ENCODE results near the gene FERD3L.
"Not testable (repeated sequence)": the region's sequence is repeated elsewhere in the genome, so short reads cannot be mapped to it uniquely, and the experiment has no call there.

Gene FERD3L, protein sequence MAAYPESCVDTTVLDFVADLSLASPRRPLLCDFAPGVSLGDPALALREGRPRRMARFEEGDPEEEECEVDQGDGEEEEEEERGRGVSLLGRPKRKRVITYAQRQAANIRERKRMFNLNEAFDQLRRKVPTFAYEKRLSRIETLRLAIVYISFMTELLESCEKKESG

DNA sequence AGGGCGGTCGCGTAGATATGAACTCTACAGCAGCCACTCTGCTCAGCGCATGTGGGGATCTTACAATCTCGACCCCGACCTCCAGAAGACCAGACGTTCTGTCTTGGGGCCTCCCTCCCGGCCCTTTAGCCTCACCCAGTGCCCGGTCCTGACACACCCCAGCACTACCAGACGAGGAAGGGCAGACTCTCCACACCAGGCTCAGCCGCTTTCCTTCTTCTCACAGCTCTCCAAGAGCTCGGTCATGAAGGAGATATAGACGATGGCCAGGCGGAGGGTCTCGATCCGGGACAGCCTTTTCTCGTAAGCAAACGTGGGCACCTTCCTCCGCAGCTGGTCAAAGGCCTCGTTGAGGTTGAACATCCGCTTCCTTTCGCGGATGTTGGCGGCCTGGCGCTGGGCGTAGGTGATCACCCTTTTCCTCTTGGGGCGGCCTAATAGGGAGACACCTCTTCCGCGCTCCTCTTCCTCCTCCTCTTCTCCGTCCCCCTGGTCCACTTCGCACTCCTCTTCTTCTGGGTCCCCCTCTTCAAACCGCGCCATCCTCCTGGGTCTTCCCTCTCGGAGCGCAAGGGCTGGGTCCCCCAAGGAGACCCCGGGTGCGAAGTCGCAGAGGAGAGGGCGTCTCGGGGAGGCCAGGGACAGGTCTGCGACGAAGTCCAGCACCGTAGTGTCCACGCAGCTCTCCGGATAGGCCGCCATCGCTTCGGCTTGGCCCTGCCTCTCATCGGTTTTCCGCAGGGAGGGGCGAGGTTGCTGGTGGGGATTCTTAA is at the start of gene FERD3L:
Gene FERD3L (minus strand): TSS at position 761 of the 773 bp plus-strand sequence. CDS start 59 bp downstream, at position 702.
- DNase-seq = no peak

DNA sequence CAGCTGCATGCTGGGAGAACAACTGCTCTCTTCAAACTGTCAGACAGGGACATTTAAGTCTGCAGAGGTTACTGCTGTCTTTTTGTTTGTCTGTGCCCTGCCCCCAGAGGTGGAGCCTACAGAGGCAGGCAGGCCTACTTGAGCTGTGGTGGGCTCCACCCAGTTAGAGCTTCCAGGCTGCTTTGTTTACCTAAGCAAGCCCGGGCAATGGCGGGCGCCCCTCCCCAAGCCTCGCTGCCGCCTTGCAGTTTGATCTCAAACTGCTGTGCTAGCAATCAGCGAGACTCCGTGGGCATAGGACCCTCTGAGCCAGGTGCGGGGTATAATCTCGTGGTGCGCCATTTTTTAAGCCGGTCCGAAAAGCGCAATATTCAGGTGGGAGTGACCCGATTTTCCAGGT is 49.2 kb upstream of the FERD3L start:
- not testable (repeated sequence) for DNase-seq

DNA sequence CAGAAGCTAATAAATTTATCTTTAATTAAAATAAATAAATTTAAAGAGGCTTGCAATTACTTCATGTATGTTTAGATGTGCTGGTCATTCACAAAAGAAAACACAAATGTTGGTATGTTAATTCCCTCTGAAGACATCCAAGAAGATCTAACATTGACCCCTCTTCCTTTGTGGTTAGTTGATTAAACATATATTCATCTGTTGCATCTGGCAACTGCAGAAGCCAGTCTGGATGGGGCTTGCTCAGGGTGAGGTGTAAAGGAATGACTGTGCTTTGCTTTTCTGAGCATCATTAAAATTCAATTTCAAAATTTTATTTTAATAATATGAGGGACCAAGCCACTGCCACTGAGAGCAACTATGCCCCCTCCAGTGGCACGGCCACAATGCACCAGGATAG is 36.4 kb upstream of the FERD3L start:
- DNase-seq = no peak

DNA sequence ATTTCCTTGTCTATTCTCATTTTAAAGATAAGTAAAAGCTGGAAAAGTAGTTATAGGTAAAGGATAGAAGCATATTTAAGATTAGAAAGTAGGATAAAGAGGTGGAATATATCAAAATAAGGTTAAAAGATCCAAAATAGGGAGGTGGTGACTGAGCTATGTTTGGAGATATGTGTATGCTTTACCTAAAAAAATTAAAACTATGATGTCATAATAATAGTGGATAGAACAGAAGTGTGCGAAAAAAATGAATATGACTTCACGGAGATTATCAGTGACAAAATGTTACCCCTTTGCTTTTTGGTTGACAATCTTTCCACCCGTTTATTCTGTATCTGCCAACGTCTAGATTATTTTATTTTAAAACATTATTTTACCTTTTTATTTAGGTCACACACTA is 33.4 kb upstream of the FERD3L start:
- no peak for DNase-seq

DNA sequence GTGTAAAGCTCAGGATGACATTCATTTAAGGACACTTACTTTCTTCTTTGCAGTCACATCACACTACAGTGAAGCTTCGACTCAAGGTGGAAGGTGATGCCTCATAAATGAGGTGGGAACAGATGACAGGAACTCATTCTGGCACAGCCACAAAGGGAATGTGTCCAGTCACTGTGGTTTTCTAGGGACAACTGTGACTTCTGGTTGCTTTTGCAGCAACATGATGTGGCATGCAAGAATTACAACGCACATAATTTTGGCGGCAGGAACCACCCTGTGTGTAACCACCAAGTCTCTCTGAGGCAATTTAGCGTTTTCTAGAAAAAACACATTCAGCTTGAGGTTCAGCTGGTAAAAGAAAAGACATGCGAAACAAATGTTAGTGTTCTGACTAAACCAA is 32.0 kb upstream of the FERD3L start:
- no peak for DNase-seq

DNA sequence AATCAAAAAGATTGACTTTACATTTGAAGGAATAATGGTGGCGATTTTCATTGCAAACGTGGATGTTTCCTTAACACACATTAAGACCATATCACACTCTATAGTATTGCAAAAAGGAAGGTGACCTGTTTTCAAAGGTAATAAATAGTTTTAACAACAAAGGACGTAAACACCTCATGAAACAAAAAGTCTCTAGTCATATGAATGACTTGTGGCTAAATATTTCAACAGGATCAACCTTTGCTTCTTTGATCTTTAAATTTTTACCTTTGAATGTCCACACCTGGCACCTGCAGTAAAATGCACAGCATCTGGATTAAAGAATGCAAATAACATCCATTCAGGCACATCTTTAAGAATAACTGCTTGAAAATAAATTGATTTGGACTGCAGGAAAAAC is 30.0 kb upstream of the FERD3L start:
- DNase-seq = no peak

DNA sequence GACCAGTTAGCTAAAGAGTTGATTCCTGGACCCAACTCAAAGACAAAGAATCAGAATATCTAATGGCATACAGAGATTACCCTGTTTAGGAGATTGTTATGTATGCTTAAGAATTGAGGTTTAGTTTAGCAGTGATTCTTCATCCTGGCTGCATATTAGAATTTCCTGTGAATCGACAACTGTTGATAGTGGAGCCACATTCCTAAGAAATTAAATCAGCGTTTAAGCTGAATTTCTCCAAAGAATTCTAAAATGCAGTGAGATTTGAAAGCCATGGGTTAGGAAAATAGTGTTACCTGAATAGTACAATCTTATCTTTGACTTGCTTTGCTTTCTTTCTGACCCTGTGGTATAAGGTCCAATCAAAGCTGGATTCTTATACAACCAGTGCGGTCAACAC is 16.4 kb upstream of the FERD3L start:
- no peak for DNase-seq

DNA sequence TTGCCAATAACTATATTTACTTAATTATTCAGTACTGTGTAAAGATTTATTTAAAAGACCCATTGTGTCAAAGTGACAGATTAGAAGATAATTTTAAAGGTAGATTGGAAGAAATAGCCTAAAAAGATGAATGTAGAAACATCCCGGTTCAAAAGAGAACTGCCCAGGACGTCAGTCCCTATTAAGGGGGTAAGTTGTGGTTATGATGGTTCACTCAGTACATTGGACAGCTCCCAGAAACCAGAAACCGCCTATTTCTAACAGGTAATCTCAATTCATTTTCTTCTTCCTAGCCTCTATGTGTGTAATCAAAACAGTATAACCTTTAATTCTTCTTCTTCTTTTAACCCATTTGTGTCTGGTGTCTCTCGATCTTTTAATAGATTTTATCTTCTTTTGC is 1.5 kb upstream of the FERD3L start:
- no peak for DNase-seq

DNA sequence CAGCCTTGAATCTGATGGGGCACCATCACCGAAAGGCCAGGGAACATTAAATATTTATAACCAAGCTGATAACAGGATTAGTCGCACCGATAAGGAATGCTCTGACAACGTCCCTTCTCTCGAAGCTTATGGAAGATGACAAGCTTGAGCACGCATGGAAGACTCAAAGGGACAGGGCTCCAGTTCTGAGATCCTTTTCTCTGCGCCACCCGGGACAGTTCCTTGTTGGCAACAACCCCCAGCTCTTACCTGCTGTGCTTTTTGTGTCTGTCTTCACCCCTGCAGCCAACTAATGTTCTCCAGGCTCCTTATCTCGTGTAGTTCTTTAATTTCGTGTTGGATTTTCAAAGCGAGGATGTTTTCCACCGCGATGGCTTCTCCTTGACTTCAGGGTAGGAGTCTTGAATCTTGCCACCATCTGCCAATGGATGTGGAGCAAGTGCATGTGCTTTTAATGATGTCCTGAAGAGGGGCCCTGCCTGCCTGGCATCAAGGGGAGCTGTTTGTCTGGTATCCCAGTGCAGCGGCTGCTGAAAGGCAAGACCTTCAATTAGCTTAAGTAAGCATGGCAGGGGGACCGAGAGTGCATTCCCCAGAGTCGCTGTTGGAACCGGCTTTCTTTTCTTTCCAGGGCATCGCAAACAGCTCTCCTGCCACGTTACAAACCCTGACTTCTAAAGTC is 354 bp upstream of the FERD3L start:
- no peak for DNase-seq

DNA sequence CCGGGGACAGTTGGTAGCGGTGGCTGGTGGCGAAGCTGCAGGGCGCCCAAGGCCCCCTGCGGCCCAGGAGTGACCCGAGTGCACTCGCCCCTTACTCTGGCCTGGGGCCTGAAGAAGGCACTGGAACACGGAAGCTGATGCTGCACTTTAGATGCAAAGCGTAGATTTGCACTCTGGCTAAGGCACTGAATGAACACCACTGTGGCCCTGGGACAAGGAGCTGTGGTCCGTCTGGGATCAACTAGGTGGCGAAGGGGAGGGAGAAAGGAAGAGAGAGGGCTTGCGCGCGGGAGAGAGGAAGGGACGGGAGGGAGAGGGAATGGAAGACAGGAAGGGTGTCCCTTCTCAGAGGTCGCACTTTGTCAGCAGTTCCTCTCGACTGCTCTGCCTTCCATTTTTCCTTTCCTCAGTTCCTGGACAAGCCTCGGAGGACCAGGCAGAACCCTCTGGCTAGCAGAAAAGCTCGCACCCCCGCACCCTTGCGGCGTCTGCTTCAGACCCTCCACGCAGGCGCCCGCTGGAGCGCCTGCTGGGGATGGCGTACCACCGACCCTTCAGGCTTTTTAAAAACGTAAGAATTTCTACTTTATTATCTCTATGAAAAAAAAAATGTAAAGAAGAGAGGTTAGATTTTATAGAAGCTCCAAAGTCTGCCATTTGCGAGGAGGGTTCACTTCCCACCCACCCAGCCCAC is 1.2 kb downstream of the FERD3L start:
- DNase-seq = no peak

DNA sequence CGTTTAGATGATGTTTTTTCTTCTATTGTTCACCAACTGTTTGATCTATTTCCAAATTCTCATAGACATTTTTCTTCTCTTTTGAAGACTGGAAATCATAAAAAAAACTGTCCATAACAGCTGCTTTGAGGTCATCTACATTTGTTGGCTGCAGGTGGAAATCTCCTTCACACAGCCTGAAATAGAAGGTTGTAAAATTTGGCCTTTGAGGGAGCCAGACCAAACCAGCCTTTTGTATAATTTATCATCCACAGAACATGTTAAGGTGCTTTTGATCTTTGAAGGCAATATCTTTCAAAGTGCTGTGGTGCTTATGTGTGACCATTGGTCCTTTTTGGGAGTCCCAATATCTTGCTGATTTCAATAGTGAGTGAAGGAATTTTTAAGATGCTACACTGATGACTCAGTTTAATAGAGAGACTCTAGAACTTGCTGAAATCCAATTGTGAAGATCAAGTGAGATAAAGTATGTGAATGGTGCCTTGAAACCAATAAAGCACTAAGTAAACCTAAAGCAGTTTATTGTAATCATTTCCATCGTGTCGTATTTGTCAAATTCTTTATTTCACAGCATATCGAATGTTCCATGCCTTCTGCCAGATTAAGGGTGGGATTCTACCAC is 5.4 kb downstream of the FERD3L start:
- DNase-seq = no peak

DNA sequence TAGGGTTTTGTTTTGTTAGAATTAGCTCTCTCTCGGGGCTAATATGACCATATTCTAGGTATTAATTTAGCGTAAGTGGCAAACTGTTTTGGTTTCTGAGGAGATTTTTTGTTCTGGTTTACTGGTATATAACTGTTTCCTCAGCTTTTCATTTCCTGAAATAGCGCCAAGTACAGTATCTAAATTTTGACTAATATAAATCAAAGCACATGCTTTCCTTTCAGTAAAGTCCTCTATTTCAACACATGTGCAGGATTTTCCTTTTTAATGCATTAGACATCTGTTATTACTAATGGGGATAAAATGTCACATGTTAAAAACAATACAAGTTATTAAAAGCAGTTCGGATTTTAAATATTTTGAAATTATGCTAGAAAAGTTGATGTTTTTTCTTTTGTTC is 11.3 kb downstream of the FERD3L start:
- no peak for DNase-seq

DNA sequence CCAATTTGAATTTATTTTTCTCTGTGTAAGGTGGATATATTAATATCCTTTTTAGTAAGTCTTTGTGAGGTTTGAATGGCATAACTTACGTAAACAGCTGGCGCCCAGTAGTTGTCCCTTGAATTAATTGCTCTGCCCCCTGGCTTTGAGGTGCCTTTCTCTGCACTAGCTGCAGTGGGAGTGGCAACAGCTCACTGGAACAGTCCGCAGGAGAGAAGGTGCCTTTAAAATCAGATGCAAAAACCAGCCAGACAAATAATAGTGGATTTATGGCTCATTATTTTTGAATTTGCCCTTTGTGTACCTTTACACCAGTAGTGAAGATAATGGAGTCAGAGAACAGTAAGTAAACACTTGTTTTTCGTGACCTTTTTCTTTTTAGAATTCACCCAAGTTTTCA is 11.8 kb downstream of the FERD3L start:
- no peak for DNase-seq

DNA sequence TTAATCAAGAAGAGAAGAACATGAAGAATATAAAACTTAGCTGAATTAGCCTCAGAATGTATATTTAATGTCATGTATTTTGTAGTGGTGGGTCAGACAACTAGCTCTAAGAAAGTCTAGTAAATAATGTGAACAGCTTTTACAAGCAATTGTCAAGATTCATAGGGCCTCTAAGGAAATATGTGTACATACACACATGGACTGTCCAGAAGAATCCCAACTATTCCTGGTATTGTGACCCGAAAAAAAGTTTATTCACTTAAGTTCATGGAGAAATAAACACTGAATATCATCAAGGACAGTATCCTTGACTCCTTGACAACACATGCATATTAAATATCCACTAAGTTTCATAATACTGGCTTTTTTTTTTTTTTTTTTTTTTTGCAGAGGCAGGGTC is 16.4 kb downstream of the FERD3L start:
- no peak for DNase-seq

DNA sequence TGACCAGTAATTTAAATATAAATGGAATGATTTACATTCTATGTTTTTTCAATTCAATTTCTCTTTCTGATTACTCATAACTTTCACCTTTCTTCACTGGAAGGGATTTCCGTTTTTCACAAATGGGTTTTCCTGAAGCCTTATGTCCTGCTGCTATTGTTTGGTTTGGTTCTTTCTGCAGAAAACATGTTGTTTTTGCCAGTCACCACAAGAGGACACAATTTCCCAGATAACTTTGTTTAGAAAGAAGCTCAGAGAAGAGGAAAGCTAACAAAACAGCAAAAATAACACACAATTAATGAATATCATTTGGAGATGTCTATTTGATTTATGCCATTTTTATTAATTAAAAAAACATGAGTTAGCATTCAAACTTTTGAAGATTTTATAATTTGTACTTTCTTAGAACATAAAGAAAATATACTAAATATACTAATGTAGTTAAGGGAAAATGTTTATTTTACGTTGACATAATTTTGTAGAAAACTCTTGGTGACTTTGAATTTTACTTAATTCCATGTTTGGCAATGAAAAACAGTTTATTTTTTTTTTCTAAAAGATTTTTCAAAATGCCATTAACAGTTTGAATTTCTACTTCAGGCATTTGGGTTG is 23.1 kb downstream of the FERD3L start:
- no peak for DNase-seq

DNA sequence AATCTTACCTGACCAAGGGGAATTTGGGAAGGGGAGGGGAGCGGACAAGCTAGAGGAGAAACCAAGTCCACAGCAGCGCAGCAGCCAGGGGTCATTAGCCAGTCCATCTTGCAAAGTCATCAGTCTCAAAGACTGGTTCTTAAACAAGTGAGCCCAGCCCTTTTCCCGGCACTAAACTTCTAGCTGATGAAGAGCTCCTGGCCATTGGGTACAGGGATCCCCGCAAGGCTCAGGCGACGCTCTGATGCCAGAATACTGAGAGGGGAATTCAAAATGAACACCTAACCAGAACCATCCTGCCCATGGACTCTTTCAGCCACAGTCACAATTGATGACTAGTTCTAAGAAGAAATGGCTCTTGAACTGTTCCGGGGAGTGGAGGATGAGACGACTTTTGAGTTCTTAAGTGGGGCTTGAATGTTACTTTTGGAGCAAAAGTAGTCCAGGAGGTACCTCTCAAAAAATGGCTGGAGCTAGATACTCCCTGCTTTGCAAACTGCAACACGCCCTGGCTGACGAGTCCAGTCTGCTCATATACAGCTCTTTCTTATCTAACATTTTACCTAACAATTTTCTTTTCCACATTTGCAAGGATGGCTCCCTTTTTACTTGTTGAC is 25.2 kb downstream of the FERD3L start:
- no peak for DNase-seq

DNA sequence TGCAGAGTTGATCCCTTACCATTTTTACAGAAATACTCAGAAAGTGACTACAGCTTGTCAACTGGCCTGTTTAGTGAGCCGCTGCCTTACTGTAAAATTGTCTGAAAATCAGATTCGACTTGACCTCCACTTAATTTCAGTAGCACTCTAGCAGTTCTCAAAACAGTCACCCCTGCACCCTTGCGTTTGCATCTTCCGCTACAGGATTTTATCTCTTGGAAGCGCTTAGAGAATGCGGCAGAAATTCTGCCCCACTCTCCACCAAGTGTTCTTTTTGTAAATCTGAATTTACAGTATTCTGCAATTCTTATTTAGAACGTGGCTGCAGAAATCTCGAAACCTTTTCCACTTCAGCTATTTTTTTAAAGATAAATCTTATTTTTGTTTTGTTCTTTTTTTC is 25.8 kb downstream of the FERD3L start:
- DNase-seq = no peak

DNA sequence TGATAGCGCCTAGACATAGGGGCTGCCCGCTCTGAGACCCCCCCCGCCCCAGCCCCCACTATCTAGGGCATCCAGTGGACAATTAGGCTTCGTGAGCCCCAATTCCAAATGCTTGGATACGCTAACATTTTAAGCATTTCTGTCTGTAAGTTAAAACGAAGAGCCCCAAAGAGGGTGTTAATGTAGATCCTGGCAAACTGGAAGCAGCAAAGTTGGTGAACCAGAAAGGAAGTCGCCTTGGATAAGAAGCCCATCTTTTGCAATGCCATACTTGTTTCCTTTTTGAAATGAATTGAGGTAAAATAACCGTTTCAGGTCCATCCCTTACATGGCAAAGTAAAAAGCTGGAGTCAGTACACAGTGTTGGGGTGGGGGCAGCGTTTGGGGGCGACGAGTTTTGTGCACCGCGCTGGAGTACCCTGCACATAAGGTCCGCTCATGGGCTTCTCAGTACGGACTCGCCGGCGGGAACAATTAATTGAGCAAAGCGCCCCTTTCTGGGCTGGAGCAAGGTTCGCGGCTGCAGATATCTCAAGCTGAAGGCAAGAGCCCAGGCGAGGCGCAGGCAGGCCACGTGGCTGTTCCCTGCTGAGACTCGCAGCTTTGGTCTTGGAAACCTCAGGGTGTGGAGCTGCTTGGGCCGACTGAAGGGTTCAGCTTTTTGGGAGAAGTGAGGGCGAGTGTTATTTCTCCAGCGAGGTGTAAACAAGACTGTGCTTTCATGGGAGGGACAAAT is 26.4 kb downstream of the FERD3L start:
- DNase-seq = no peak

DNA sequence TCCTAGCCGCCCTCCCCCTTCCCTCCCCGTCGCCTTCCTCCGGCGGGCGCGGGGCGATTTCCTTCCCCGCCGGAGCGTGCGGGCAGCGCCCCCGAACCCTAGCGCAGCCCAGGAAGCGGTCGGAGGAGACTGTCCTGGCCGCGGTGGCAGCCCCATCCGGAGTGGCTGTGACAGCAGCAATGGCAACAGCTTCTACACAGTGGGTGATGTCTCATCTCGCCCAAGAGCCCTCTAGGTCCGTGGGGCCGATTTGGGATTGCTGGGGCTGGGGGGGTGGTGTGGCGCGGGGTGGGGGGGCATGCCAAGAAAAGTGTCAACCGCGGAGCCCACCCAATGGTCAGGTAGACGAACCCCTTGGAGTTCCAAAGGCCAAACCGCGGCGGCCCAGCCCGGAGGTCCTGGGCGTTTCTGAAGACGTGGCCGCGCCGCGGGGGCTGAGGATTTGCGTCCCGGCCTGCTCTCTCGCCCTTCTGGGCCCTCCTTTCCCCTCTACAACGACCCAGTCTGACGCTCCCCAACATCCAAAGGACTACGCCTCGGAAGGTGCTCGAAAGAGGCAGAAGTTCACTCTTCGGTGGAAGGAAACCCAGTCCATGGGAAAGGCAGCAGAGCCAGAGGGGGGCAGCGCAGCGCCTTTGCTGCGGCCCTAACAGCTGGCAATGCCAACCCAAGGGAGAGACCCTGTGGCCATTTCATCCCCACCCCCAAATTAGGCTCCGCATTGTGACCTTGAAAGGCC is 27.2 kb downstream of the FERD3L start:
- DNase-seq = no peak

DNA sequence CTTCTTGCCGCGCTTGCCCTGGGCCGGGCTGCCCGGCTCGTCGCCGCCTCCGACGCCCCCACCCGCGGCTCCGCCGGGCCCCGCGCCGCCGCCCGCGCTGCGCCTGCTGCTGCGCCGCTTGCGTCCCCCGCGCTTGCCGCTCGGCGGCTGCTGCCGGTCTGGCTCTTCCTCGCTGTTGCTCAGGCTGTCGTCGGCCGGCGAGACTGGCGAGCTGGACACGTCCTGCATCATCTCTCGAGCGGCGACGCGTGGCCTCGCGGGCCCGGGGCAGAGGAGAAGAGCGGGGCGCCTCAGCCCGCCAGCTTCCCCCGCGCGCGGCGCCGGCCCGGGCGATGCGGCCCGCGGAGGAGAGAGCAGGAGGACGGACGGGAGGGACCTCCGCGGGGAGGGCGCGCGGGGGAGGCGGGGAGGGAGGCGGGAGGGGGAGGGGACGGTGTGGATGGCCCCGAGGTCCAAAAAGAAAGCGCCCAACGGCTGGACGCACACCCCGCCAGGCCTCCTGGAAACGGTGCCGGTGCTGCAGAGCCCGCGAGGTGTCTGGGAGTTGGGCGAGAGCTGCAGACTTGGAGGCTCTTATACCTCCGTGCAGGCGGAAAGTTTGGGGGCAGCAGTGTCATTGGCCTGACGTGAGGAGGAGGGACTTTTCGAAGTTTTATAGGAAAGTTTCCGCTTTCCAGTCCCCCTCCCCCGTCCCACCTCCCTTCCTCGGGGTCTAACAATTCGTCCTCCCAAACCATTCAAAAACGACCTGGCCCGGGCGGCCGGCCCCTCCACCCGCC is 27.9 kb downstream of the FERD3L start, which contains the start of gene TWIST1:
Gene TWIST1 (minus strand): TSS at position 546 of the 779 bp plus-strand sequence. CDS start 315 bp downstream, at position 231.
- no peak for DNase-seq
